Activated naive CD8-positive, alpha-beta T cell (primary cell): ENCODE results near the gene TPM1.
"Not testable (repeated sequence)": the region's sequence is repeated elsewhere in the genome, so short reads cannot be mapped to it uniquely, and the experiment has no call there.

ENCODE experiments used
- H3K27ac Mint-ChIP-seq: one replicate; pipeline ENCODE4 v1.8.0; 2021; ENCODE audit warnings: mixed read lengths
- H3K27me3 Mint-ChIP-seq: one replicate; pipeline ENCODE4 v1.8.0; 2021; ENCODE audit warnings: mixed read lengths
- H3K36me3 Mint-ChIP-seq: one replicate; pipeline ENCODE4 v1.8.0; 2021; ENCODE audit warnings: mixed read lengths
- H3K4me1 Mint-ChIP-seq: one replicate; pipeline ENCODE4 v1.8.0; 2021; ENCODE audit warnings: low read depth, mixed read lengths
- H3K4me3 Mint-ChIP-seq: one replicate; pipeline ENCODE4 v1.8.0; 2021; ENCODE audit warnings: mild to moderate bottlenecking, mixed read lengths
- H3K9me3 Mint-ChIP-seq: one replicate; pipeline ENCODE4 v1.8.0; 2021; ENCODE audit warnings: low read depth, mixed read lengths

Gene TPM1

DNA sequence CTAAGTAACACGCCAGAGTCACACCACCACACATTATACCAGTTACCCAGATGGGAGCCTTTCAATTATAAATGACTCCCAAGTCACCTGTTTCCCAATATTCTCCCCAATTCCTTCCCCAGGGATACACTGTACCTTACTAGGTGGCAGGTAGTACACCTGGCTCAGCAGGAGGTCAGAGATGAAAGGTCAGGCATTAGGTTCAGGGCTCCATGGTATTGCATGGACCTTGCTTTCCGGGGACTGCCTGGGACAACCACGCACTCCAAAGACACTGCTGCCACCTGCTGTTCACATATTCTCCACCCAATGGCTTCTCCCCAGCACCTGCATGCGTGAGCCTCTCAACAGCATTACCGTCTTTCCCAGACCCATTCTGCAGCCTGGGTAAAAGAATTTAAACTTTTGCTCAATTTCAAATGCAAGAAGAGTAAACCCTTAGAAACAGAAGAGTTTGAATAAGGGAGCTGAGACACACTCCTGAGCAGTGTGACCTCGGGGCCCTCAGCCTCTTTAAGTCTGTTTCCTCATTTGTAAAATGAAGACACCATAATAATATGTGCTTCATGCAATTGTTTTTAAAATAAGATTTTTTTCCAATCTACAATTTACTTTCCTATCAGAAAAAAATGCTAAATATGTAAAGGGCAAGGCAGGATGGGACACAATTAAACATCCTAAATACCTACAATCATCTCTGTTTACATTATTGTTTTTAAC, 51.1 kb downstream of the TPM1 start:
- no peaks in the 10 kb centered on the region for H3K27me3 Mint-ChIP-seq
- H3K27ac Mint-ChIP-seq = no peak overlapping the region
- no peaks in the 10 kb centered on the region for H3K9me3 Mint-ChIP-seq
- H3K36me3 Mint-ChIP-seq = no peaks in the 10 kb centered on the region
- no peak overlapping the region for H3K4me3 Mint-ChIP-seq
- peaks cover 1% of the 10 kb centered on the region for H3K4me1 Mint-ChIP-seq

DNA sequence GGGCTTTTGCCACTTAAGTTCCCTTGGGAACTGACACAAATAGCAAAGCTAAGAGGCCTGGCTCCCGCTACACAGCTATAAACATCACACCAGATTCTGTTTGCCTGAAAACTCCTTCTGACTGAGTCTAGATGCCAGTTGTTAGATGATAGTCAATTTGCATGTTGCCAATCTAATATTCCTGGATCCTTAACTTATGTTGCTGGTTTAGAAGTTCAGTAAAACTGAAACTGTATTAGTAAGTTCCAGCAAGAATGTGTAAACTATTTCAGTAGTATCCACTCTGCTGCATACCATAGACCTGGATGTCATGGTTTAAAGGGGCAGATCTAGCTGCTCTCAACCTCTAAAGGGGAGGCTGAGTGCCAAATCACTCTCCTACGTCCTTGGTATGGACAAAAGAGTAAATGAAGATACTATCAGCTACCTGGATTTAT, 52.0 kb downstream of the TPM1 start:
- Mint-ChIP-seq H3K36me3 (no peaks in the 10 kb centered on the region), H3K27me3 (no peaks in the 10 kb centered on the region), H3K4me3 (no peak overlapping the region), H3K27ac (no peak overlapping the region), H3K9me3 (no peaks in the 10 kb centered on the region), H3K4me1 (peaks cover 1% of the 10 kb centered on the region)

DNA sequence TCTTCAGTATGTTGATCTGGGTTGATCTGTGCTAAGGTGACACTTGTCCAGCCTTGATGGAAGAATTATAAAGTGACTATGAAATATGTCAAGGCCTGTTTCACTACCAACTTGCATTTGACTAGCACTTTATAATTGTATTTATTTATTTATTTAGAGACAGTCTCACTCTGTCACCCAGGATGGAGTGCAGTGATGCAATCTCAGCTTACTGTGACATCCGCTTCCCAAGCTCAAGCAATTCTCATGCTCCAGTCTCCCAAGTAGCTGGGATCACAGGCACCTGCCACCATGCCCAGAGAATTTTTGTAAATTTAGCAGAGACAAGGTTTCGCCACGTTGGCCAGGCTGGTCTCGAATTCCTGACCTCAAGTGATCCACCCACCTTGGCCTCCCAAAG, 53.6 kb downstream of the TPM1 start:
- Mint-ChIP-seq H3K27ac (no peak overlapping the region), H3K4me3 (no peak overlapping the region), H3K4me1 (peaks cover 1% of the 10 kb centered on the region), H3K27me3 (no peaks in the 10 kb centered on the region), H3K36me3 (no peaks in the 10 kb centered on the region), H3K9me3 (no peaks in the 10 kb centered on the region)

DNA sequence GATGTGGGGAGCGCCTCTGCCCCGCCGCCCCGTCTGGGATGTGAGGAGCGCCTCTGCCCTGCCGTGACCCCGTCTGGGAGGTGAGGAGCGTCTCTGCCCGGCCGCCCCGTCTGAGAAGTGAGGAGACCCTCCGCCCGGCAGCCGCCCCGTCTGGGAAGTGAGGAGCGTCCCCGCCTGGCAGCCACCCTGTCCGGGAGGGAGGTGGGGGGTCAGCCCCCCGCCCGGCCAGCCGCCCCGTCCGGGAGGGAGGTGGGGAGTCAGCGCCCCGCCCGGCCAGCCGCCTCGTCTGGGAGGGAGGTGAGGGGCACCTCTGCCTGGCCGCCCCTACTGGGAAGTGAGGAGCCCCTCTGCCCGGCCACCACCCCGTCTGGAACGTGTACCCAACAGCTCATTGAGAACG, 56.4 kb downstream of the TPM1 start:
- H3K4me3 Mint-ChIP-seq, H3K27ac Mint-ChIP-seq, H3K27me3 Mint-ChIP-seq, H3K9me3 Mint-ChIP-seq, H3K4me1 Mint-ChIP-seq, H3K36me3 Mint-ChIP-seq: not testable (repeated sequence)

DNA sequence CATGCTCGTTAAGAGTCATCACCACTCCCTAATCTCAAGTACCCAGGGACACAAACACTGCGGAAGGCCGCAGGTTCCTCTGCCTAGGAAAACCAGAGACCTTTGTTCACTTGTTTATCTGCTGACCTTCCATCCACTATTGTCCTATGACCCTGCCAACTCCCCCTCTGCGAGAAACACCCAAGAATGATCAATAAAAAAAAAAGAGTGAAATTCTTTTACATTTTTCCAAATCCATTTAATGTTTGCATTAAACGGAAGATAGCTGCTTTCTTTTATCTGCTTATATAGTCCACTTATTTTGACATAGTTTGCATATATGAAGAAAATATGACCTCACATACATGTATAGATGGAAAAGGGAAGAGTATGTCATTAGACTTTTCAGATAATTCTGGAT, 57.0 kb downstream of the TPM1 start:
- not testable (repeated sequence) for H3K27ac Mint-ChIP-seq, H3K36me3 Mint-ChIP-seq, H3K4me3 Mint-ChIP-seq, H3K27me3 Mint-ChIP-seq, H3K9me3 Mint-ChIP-seq, H3K4me1 Mint-ChIP-seq

DNA sequence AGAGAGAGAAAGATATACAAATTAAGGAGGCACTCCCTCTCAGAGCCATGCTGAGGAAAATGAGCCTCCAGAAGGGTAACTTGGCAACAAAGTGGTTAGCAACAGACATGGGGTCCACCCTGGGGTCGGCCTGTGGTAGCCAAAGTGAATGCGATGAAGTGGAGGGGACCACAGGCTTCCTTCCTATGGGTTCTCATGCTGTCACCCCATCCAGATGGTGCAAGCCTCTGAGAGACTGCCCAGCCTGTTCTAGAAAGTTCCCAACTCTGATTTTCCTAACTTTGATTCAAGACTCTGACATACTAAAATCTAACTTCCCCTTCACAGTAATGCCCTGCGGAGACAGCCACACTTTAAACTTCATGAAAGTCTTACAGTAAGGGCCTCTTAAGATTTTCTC, 60.9 kb downstream of the TPM1 start:
- no peaks in the 10 kb centered on the region for H3K36me3 Mint-ChIP-seq
- no peaks in the 10 kb centered on the region for H3K4me1 Mint-ChIP-seq
- peaks cover 2% of the 10 kb centered on the region for H3K27me3 Mint-ChIP-seq
- no peak overlapping the region for H3K27ac Mint-ChIP-seq
- no peaks in the 10 kb centered on the region for H3K9me3 Mint-ChIP-seq
- no peak overlapping the region for H3K4me3 Mint-ChIP-seq

DNA sequence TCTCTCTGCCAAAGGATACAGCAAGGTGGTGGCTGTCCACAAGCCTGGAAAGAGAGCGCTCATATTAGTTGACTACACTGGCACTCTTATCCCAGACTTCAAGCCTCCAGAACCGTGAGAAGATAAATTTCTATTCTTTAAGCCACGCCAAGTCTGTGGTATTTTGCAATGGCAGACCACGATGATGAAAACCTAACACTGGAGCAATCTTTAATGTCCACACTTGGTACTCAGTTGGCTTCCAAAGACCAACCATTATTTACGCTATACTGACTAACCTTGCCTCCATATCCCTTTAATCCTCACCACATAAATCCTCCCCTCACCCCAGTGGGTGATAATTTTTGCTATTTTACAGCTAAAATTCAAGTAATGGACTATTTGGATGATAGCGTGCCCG, 62.2 kb downstream of the TPM1 start:
- Mint-ChIP-seq H3K9me3 (no peaks in the 10 kb centered on the region), H3K27ac (no peak overlapping the region), H3K36me3 (no peaks in the 10 kb centered on the region), H3K4me3 (no peak overlapping the region), H3K27me3 (peaks cover 6% of the 10 kb centered on the region), H3K4me1 (no peaks in the 10 kb centered on the region)

DNA sequence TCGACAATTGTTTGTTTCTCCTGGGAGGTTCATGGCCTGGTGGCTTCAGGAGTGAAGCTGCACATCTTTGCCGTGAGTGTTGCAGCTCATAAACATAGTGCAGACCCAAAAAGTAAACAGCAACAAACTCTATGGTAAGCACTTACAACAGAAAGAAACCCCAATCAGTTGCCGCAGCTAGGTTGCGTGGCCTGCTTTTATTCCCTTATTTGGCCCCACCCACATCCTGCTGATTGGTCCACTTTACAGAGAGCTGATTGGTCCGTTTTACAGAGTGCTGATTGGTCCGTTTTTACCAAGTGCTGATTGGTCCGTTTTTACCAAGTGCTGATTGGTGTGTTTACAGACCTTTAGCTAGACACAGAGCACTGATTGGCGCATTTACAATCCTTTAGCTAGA, 62.8 kb downstream of the TPM1 start:
- H3K4me3 Mint-ChIP-seq, H3K27me3 Mint-ChIP-seq, H3K4me1 Mint-ChIP-seq, H3K27ac Mint-ChIP-seq, H3K9me3 Mint-ChIP-seq, H3K36me3 Mint-ChIP-seq: not testable (repeated sequence)

DNA sequence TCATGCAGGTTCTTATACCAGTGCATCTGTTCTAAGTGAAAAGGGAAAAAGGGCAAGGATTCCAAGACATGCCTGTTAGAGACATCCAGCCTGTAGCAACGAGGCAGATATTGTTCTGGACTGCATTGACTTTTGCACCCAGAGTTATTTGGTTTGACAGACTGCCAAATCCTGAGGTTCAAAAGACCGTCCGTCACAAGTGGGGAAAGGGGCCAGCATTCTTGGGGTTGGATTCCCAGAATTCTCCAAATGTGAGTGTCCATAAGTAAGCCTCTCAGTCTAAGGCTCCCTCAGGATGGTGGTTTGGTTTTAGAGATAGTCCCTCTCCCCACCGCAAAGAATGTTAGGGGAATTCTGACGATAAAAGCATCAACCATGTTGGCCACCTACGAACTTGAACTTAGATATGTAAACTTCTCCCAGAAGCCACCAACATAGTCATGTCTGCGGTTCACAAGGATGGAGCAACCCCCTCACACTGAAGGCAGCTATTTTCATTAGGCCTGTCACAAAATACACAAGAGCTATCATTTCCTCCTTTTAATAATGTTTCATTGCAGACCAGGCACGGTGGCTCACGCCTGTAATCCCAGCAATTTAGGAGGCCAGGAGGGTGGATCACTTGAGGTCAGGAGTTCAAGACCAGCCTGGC, 65.5 kb downstream of the TPM1 start:
- H3K27me3 Mint-ChIP-seq = peaks cover 6% of the 10 kb centered on the region
- no peaks in the 10 kb centered on the region for H3K9me3 Mint-ChIP-seq
- no peak overlapping the region for H3K27ac Mint-ChIP-seq
- H3K4me3 Mint-ChIP-seq = no peak overlapping the region
- H3K4me1 Mint-ChIP-seq = no peaks in the 10 kb centered on the region
- H3K36me3 Mint-ChIP-seq = no peaks in the 10 kb centered on the region

DNA sequence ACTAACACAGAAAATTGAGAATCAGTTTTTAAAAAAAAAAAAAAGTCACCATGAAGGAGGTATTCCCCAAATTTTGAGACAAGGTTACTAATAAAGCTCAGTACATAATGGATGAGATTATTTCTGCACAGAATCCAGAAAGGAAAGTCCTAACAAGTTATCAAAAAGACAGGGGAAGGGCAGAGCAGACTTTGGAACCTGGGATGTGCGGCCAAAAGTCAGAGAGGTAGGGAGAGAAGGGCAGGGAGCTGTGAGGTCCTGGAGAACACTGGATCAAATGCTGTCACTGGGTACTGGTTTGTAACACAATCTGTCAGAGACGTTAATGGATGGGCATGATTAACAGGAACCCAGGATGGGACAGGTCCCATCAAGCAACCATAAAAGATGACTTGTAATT, 67.0 kb downstream of the TPM1 start:
- Mint-ChIP-seq H3K36me3 (no peaks in the 10 kb centered on the region), H3K9me3 (no peaks in the 10 kb centered on the region), H3K4me3 (no peak overlapping the region), H3K27ac (no peak overlapping the region), H3K4me1 (no peaks in the 10 kb centered on the region), H3K27me3 (peaks cover 6% of the 10 kb centered on the region)

DNA sequence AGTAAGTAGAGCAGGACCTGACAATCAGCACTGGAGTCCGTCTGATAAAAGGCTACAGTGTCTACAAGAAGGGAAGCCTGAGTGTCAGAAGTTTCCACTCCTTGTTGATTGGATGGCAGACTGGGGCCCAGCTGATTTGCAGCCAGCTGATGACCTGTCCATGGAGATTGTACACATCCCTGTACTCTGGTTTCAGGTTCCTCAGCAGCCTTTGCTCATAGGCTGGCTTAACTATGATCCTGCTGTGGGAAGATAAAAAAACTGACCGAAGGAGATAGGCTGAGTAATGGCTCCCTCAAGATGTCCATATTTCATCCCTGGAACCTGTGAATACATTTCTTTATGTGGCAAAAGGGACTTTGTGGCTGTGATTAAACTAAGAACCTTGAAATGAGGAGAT, 67.4 kb downstream of the TPM1 start:
- Mint-ChIP-seq H3K27me3 (peaks cover 5% of the 10 kb centered on the region), H3K4me1 (no peaks in the 10 kb centered on the region), H3K36me3 (no peaks in the 10 kb centered on the region), H3K27ac (no peak overlapping the region), H3K4me3 (no peak overlapping the region), H3K9me3 (no peaks in the 10 kb centered on the region)

DNA sequence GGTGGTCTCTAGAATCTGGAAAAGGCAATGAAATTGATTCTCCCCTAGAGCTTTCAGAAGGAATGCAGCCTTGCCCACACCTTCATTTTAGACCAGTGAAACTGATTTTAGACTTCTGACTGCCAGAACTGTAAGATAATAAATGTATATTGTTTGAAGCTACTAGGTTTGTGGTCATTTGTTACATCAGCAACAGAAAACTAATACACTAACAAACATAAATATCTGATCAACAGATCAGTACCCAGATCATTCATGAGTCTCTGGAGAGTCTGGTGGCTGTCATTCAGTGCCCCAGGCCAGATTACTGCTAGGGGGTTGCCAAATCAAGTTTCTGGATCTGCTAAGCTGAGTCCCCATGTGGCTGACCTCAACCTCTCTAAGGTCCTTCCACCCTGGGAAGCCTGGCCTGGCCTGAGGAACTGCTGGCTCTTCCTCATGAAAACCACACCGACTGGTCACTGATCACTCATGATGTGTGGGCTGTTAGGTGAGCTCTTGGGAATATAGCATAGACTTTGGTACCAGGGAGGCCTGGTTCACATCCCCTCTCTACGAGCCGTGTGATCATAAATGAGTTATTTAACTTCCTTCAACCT, 68.0 kb downstream of the TPM1 start:
- Mint-ChIP-seq H3K4me1 (no peaks in the 10 kb centered on the region), H3K27ac (no peak overlapping the region), H3K9me3 (no peaks in the 10 kb centered on the region), H3K4me3 (no peak overlapping the region), H3K36me3 (no peaks in the 10 kb centered on the region), H3K27me3 (peaks cover 4% of the 10 kb centered on the region)

DNA sequence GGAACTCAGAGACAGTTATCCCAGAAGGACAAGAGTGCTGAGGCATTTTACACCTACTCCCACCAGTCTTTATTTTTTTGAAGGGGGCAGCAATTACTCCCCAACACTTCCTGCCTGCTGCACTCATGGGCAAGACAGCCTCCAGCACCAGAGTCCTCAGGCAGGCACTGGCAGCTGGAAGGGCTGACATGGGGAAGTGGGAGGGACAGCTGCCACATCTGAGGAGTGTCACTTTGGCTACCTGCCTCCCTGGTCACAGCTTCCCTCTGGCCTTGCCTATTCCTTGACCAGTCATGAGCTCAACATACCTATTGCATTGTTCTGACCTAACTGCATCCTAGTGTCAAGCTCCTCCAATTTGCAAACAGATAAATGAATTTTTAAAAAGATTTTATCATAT, 68.9 kb downstream of the TPM1 start:
- no peak overlapping the region for H3K4me3 Mint-ChIP-seq
- no peak overlapping the region for H3K27ac Mint-ChIP-seq
- no peaks in the 10 kb centered on the region for H3K36me3 Mint-ChIP-seq
- peaks cover 4% of the 10 kb centered on the region for H3K27me3 Mint-ChIP-seq
- H3K9me3 Mint-ChIP-seq = no peaks in the 10 kb centered on the region
- H3K4me1 Mint-ChIP-seq = no peaks in the 10 kb centered on the region

DNA sequence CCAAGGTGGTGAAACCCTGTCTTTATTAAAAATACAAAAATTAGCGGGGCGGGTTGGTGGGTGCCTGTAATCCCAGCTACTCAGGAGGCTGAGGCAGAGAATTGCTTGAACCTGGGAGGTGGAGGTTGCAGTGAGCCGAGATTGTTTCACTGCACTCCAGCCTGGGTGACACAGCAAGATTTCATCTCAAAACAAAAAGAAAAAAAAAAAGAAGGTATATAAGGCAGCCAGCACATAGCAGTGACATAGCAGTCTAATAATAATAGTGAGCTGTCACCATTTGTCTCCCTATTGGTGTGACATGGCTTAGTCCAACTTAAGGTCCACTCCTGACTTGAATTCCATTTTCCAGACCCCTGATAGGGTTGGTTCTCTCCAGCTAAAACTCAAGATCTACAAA, 70.3 kb downstream of the TPM1 start:
- Mint-ChIP-seq H3K27me3 (peaks cover 4% of the 10 kb centered on the region), H3K4me3 (no peak overlapping the region), H3K36me3 (no peaks in the 10 kb centered on the region), H3K27ac (no peak overlapping the region), H3K4me1 (no peaks in the 10 kb centered on the region), H3K9me3 (no peaks in the 10 kb centered on the region)

DNA sequence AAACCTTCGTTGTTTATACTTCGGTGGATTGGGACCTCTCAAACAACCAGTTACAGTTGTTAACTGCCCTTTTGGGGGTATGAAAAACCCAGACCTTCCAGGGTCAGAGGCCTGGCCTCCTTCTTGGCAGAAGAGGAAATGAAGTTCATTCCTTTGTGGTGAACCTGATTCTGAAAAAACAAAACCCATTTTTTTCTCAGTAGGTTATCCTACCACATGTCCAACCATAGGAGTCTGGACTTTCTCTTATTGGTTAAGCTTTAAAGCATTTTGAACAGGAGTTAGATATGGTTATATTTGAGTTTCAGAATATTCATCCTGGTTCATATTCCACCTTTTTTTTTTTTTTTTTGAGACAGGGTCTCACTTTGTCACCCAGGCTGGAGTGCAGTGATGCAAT, 71.9 kb downstream of the TPM1 start:
- H3K9me3 Mint-ChIP-seq = peaks cover 4% of the 10 kb centered on the region
- no peaks in the 10 kb centered on the region for H3K27me3 Mint-ChIP-seq
- no peaks in the 10 kb centered on the region for H3K4me1 Mint-ChIP-seq
- H3K27ac Mint-ChIP-seq = no peak overlapping the region
- H3K4me3 Mint-ChIP-seq = no peak overlapping the region
- peaks cover 1% of the 10 kb centered on the region for H3K36me3 Mint-ChIP-seq
